ENCODE results near the gene ZC3H8.

The ZC3H8 gene

GRCh38 chr2:112253261-112253815 lies 1.5 kb downstream of the ZC3H8 start:
- TF ChIP-seq CTCF (IDR thresholded peaks at IDR 0.05; ENCODE audit: extremely low read depth, insufficient read depth, missing control alignments) = no peak
- in situ Hi-C loops (cut with MboI; ENCODE audit: low pct_unique_long_range_greater_than_20kb, low sequenced_read_pairs, unreplicated experiment) = loop anchor here (25.0 kb wide), 2 partner anchors 334 to 366 kb away; partner anchors contain the start of genes ANAPC1, CHCHD5 and MERTK
- DNase-seq (ENCODE audit: low spot score) = no peak

- in situ Hi-C loops (cut with MboI; ENCODE audit: low pct_unique_long_range_greater_than_20kb, low sequenced_read_pairs, unreplicated experiment) = loop anchor here (25.0 kb wide), 2 partner anchors 336 to 364 kb away; partner anchors contain the start of genes ANAPC1, CHCHD5 and MERTK
- DNase-seq (ENCODE audit: low spot score) = no peak
- no peak for TF ChIP-seq CTCF (IDR thresholded peaks at IDR 0.05; ENCODE audit: extremely low read depth, insufficient read depth, missing control alignments)
These were observed 3.6 kb downstream of the ZC3H8 start for GRCh38 chr2:112251271-112251670.

- TF ChIP-seq CTCF (IDR thresholded peaks at IDR 0.05; ENCODE audit: extremely low read depth, insufficient read depth, missing control alignments) = no peak
- in situ Hi-C loops (cut with MboI; ENCODE audit: low pct_unique_long_range_greater_than_20kb, low sequenced_read_pairs, unreplicated experiment) = no loop called here
- DNase-seq (ENCODE audit: low spot score) = no peak
These were observed 10.0 kb downstream of the ZC3H8 start for GRCh38 chr2:112244854-112245253.

- DNase-seq (ENCODE audit: low spot score) = no peak
- in situ Hi-C loops (cut with MboI; ENCODE audit: low pct_unique_long_range_greater_than_20kb, low sequenced_read_pairs, unreplicated experiment) = no loop called here
- TF ChIP-seq CTCF (IDR thresholded peaks at IDR 0.05; ENCODE audit: extremely low read depth, insufficient read depth, missing control alignments) = no peak
These were observed 11.6 kb downstream of the ZC3H8 start for GRCh38 chr2:112243233-112243632.

DNA sequence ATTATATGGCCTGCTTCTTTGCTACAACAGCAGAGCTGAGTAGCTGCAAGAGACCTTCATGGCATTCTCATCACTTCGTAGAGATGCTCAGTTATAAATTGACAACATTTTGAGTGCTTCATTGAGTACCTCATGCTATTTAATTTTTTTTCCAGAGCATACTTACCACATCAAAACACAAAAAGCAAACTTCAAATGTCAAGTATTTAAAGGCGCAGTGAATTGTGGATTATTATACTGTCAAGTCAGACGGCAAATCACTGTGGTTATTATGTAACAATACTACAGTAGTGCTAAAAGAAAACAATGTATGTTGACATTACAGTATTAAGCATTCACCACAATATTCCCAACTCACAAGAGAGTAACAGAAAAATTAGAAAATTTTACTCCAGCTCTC lies 12.5 kb downstream of the ZC3H8 start:
- DNase-seq (ENCODE audit: low spot score) = no peak
- TF ChIP-seq CTCF (IDR thresholded peaks at IDR 0.05; ENCODE audit: extremely low read depth, insufficient read depth, missing control alignments) = no peak
- in situ Hi-C loops (cut with MboI; ENCODE audit: low pct_unique_long_range_greater_than_20kb, low sequenced_read_pairs, unreplicated experiment) = no loop called here

GRCh38 chr2:112239862-112240261 lies 15.0 kb downstream of the ZC3H8 start:
- DNase-seq (ENCODE audit: low spot score) = no peak
- in situ Hi-C loops (cut with MboI; ENCODE audit: low pct_unique_long_range_greater_than_20kb, low sequenced_read_pairs, unreplicated experiment) = no loop called here
- no peak for TF ChIP-seq CTCF (IDR thresholded peaks at IDR 0.05; ENCODE audit: extremely low read depth, insufficient read depth, missing control alignments)

All from GM13977 (cell line).